ENCODE measurements around the gene EBLN2.

- TF ChIP-seq CTCF (IDR thresholded peaks at IDR 0.05; ENCODE audit: low read depth, low read length) (no peak), EZH2phosphoT487 (IDR thresholded peaks at IDR 0.05; ENCODE audit: low read depth) (no peak)
These were observed 19.9 kb upstream of the EBLN2 start for GRCh38 chr3:73041537-73041936.
